Effector CD4-positive, alpha-beta T cell (primary cell): Measurements from ENCODE around the gene CNPPD1.

ENCODE experiments used
- DNase-seq: peaks from one replicate; pipeline ENCODE4 v3.0.0-alpha.2; 2020
- total RNA-seq: gene quantifications from one replicate; lab custom pipeline; 2026; lab: John Stamatoyannopoulos, UW

CNPPD1 gene
- total RNA-seq = 54.0 reads per million, percentile 70 among the genes with 10 or more reads in this experiment

GRCh38 chr2:219176818-219177551, at the start of gene CNPPD1:
Gene CNPPD1 (minus strand): TSS chr2:219176925. CDS start chr2:219176828, 97 bp downstream.
- DNase-seq = peak; percentile 79

GRCh38 chr2:219225350-219225749, 48.6 kb upstream of the CNPPD1 start:
- no peak for DNase-seq

GRCh38 chr2:219223831-219224610, 47.3 kb upstream of the CNPPD1 start:
- DNase-seq = no peak

- no peak for DNase-seq
These were observed 45.3 kb upstream of the CNPPD1 start for GRCh38 chr2:219221957-219222518.

- DNase-seq = no peak
These were observed 44.1 kb upstream of the CNPPD1 start for GRCh38 chr2:219220652-219221402.

GRCh38 chr2:219219784-219220532, 43.2 kb upstream of the CNPPD1 start:
- no peak for DNase-seq

- peak; percentile 89 for DNase-seq
These were observed 42.3 kb upstream of the CNPPD1 start, which contains the start of gene ABCB6 for GRCh38 chr2:219218732-219219701. Gene ABCB6 (minus strand): TSS chr2:219218958. CDS start chr2:219218673, 285 bp downstream.

- DNase-seq = peak; percentile 17
These were observed 41.5 kb upstream of the CNPPD1 start for GRCh38 chr2:219218217-219218731.

GRCh38 chr2:219216535-219216915, 39.8 kb upstream of the CNPPD1 start:
- no peak for DNase-seq

GRCh38 chr2:219215871-219216534, 39.3 kb upstream of the CNPPD1 start:
- DNase-seq = no peak

- DNase-seq = no peak
These were observed 38.1 kb upstream of the CNPPD1 start for GRCh38 chr2:219214786-219215185.

- no peak for DNase-seq
These were observed 37.4 kb upstream of the CNPPD1 start for GRCh38 chr2:219214141-219214540.

- DNase-seq = no peak
These were observed 36.9 kb upstream of the CNPPD1 start for GRCh38 chr2:219213486-219214071.

GRCh38 chr2:219213026-219213415, 36.3 kb upstream of the CNPPD1 start:
- DNase-seq = no peak

- DNase-seq = no peak
These were observed 34.2 kb upstream of the CNPPD1 start for GRCh38 chr2:219210886-219211362.

- no peak for DNase-seq
These were observed 33.6 kb upstream of the CNPPD1 start for GRCh38 chr2:219210196-219210885.

GRCh38 chr2:219209236-219210195, 32.8 kb upstream of the CNPPD1 start:
- DNase-seq = no peak
